HG02798 (cell line): Measurements from ENCODE around the gene TNFRSF19.

ENCODE experiments used
- ATAC-seq: cut with Tn5 transposase; IDR thresholded peaks from one replicate; pipeline ENCODE4 v1.9.1; 2021; ENCODE audit warnings: mild to moderate bottlenecking; ENCODE audit not compliant: unreplicated experiment, poor library complexity

Gene TNFRSF19

DNA sequence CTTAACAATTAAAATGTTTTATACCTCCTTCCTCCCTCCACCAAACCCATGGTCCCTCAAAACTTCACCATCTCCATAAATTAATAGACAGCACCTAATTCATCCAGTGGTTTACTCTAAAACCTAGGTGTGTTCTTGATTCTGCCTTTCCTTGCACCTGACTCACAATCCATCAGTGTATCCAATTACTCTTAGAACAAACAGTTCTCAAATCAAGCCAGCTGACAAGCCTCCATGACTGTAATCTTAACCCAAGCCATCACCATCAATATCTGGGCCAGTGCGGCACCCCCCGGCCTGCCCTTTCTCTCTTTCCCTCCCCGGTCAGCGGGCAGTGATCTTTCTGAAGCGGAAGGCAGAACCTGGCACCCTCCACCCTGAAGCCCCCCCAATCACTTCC, 75.6 kb downstream of the TNFRSF19 start:
- ATAC-seq = no peak

DNA sequence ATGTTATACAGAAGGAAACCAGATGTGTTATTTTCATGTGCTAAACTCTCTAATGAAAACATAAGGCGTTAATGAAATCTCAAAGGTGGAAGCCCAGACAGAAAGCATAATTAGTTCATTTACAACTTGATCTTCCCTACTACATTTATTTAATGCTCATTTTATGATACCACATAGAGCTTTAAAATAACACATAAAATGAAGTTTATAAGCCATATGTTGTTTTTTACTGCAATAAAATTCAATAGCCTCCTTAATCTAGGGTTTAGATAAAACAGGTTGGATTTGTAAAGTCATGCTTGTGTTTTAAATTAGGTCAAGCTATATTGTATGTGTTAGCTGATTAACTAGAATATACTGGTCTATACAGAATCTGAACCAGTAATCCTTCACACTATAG, 81.2 kb downstream of the TNFRSF19 start:
- no peak for ATAC-seq

DNA sequence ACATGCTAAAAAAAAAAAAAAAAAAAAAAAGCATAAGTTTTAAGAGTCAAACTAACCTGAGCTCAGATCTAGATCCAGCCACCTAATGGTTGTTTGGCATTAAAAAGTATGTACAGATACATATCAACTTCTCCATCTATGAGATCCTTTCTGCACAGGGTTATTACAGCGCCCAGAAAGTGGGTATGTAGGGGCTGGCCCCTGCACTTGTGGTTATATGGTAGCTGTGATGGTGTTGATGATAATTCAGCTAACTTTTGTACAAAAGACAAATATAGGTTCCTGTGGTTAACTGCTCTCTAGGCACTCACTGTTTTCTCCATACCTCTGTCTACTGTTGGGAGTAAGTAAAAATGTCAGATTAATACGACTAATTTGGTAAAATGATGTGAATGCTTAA, 81.7 kb downstream of the TNFRSF19 start:
- no peak for ATAC-seq

DNA sequence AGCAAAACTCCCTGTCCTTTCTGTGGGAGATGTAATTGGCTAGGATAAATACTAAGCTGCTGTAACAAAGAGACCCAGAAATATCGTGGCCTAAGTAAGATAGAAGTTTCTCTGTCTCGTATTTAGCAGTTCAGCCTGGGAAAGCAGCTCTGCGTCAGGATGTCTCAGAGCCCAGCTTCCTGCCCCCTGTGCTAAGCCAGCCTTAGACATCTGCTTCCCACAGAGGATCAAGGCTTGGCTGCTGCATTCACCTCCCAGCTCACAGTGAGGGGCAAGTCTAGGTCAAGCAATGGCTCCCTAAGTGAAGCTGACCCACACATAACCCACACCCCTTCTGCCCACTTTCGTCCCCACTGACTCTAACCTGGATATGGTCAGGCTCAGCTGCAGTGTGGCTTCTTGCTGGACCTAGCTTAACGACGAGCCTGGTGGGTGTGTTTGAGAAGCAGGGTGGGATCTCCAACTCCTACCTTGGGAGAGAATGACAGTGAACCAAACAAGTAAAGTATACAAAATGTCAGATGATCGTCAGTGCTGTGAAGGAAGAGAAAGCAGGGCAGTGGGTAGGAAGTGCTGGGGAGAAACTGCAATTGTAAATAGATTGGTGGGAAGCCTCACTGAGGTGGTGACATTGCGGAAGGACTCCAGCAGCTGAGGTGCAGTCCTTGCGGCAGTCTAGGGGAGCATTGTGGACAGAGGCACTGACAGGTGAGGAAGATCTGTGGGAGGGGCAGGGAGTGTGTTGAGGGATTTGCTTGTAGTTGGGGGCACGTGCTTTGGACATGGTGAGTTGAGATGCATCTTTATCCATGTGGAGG, 82.9 kb downstream of the TNFRSF19 start:
- no peak for ATAC-seq

DNA sequence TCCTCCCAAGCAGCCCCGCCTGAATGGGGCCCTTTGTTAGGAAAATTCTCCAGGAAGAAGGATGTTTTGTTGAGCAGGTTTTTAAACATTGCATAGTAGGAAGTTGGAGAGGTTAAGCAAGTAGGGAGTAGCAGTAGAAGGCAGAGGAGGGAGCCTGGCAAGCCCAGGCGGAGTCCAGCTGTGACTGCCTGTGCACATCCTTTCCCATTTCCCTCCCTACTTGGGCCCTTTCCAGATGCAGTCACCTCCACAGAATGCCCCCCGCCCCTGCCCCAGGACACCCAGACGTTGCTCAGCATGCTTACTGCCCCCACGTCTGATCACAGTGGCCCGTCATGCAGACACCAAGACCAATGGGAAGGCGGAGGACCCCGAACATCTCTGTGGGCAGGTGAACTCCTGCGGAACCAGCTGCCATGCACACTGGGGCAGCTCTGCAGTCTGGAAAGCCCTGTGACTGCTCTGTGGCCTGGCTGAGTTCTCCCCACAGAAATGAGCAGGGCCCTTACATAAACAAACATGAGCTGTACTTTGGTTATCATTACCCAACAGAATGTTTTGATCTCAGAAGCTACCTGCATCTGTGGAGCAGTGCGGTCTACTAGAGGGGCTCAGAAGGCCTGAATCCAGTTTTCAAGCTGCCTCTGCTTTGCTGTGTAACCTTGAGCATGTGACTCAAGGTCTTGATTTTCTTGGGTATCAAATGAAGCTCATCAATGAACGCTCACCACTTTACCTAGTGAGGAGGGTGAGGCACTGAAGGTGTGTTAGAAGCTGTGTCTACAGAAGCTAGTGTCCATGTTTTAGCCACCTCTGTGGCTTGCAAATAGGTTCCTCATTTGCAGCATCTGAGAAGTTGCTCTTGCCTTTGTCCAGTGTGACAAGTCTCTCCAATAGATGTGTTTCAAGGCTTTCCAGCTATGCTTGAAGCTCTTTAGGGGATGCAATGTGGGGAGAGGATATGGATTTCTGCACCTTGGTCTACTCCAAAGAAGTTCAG, 84.2 kb downstream of the TNFRSF19 start:
- ATAC-seq = no peak

DNA sequence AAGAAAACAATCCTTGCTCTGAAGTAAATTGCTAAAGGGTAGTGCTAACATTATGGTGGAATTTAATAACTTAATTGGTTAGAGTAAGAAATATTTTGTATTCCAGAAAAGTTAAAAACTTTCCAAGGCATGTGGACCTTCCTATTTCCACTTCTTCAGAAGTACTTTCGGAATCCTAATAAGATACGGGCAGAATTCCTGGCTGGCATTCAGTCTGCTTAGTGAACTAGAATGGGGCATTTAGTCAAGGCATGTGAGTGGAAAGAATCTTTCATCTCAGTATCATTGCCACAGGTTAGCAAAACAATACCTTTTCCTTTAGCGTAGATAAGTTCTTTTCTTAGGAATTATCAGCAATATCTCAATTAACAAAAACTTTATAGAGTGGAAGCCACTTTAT, 85.1 kb downstream of the TNFRSF19 start:
- no peak for ATAC-seq

DNA sequence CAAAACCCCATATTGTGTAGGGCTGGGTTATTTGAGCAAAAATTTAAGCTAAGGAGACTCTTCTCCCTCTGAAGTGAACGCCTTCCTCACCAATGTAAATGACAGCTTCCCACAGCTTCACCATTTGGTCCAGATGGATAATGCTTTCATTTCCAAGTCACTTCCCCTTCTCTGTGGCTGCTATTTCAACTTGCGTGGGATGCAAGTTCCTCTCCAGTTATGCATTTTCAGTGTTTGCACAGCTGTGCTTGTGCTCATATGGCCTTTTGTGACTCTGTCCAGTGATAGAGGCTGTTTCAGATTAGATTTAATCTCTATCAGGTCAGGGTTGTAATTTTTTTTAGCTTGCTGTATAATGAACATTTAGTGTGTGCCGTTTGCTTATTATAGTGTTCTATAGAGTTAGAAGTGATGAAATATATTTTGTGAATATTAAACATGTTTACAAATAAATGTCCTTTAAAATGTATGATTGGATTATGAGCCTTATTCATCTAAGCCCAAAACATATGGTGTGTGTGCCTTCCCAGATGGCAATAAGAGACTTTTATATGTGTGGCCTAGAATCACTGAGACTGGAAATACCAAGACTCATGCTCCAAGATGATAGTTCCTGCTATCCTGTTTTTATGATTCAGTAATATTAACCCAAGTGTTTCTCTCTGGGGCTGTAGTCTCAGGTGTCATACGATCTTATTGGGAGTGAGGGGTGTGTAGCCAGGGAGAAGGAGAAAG, 86.6 kb downstream of the TNFRSF19 start:
- no peak for ATAC-seq

DNA sequence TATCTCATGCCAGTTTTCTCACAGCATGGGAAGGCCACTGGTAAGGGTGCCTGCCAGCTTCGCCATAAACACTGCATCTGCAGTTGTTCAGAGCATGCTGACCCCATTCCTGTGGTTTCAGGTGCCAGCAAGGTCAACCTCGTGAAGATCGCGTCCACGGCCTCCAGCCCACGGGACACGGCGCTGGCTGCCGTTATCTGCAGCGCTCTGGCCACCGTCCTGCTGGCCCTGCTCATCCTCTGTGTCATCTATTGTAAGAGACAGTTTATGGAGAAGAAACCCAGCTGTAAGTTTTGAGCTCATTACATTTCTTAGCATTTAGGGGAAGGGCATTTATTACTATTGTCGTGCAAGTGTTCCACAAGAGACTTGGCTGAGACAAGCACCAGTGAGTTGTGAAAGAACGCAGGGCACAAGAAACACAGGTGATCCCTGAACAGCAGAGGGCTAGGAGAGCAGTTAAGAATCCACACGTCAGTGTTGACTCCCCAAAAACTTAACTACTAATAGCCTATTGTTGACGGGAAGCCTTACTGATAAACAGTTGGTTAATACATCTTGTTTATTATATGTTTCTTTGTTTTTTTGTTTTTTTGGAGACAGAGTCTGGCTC, 88.8 kb downstream of the TNFRSF19 start:
- ATAC-seq = no peak

DNA sequence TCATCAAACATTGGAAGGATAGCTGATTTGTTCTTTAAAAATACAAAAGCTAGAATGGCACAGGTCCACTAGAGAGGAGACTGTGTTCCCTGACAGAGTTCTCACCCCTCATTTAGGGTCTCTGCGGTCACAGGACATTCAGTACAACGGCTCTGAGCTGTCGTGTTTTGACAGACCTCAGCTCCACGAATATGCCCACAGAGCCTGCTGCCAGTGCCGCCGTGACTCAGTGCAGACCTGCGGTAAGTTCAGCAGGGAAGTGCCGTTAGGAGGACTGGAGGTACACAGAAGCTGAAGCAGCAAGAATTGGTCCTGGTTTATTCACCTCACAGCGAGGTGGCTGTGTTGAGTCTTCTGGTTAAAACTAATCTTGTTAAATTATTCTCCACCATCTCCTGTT, 90.0 kb downstream of the TNFRSF19 start:
- no peak for ATAC-seq

DNA sequence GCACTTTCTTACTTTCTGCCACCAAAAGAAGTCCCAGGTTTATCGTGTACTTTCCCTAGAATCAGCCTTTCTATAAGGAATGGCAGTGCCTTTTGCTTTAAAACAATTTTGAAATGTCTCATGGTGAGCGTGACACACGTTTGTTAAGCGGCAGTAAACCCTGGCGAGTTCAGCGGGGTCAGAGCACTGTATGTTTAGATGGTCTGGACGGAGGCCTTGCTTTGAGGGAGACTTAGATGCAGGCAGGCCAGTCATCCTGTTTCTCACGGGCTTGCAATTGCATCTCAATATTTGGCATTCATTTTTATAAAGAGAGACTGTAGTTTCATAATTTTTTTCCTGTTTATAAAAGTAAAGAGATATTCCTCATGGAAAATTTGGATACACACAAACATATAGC, 96.4 kb downstream of the TNFRSF19 start:
- no peak for ATAC-seq

DNA sequence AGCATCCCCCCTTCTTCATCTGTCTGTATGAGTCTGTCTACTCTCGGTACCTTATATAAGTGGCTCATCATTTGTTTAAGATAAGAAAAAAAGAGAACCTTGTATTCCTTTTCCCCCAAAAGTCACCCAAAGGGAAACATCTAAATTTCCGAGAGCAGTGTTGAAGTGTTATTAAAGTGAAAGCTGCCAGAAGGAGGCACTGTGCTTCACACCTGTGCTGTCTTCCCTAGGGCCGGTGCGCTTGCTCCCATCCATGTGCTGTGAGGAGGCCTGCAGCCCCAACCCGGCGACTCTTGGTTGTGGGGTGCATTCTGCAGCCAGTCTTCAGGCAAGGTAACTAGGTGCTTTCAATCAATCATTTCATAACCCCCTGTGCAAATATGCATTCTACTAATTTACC, 97.5 kb downstream of the TNFRSF19 start:
- ATAC-seq = no peak

DNA sequence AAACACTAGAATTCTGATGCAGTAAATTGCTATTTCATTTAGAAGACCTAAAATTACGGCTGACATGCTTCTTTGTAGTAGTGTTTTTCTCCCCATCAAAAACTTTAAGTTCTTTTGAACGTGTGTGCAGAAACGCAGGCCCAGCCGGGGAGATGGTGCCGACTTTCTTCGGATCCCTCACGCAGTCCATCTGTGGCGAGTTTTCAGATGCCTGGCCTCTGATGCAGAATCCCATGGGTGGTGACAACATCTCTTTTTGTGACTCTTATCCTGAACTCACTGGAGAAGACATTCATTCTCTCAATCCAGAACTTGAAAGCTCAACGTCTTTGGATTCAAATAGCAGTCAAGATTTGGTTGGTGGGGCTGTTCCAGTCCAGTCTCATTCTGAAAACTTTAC, 98.3 kb downstream of the TNFRSF19 start:
- no peak for ATAC-seq

DNA sequence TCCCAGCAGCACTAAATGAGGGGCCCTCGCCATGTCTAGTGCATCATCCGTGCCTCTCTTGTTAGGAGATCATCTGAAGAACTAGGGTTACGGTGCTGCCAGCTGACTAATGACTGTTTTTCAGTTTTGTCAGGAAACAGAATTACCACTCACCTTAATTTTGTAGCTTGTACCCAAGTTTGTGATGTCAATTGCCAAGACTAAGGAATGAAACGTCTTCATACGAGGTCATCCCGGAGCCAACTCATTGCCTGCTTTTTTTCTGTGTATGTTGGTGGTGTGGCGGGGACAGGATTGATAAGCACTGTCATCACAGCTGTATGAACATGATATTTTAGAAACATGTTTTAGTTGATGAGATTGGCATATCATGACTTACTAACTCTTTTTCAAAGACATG, 100.6 kb downstream of the TNFRSF19 start:
- ATAC-seq = no peak

DNA sequence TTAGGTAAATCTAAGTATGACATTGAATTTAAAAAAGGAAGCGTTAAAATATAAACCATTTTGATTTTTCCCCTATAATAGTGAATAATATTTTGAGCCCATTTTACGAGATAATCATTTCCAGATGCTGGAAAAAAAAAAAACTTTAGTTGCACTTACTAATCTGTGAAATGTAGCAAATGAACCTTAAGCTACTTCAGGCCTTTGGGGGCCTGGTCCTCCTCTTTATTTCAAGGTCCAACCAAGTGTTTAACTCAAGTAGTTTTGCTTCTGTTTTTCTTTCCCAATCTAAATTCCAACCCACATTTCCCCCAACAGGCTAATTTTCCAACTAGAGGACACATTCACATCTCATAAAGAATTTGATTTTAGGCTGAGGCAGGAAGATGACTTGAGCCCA, 101.2 kb downstream of the TNFRSF19 start:
- no peak for ATAC-seq

DNA sequence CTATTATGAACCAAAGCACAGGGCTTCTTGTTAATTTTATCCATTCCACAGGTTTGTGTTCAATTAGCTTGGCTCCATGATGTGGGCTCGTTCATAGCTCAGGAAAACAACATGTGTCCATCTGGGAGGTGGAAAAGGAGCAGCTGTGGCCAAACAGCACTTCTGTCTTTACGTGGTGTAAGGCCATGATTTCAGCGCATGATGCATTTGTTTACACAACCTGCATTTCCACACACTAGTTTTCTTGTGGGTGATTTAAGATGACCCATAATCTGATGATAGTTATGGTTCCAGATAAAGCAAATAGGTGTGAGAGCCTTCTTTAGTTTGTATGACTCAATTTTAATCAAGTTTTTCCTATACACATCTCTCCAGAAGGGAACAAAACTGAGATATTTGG, 101.7 kb downstream of the TNFRSF19 start:
- ATAC-seq = no peak

DNA sequence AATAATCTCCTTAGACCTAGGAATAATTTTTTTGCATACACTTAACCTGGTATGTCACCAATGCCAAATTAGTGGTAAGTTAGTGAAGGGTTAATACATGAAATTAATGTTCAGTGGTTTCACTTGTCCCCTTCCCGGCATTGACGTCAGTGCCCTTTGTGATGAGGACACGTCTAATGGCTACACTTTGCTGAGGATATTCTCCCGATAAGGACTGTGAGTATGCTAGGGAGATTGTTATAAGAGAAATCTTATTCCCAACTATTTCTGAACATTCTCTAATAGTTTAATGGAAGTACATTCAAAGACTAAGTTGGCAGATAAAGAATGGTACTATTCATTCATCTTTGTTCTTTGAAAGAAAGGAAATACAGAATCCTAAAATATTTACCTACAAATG, 102.4 kb downstream of the TNFRSF19 start:
- ATAC-seq = no peak

DNA sequence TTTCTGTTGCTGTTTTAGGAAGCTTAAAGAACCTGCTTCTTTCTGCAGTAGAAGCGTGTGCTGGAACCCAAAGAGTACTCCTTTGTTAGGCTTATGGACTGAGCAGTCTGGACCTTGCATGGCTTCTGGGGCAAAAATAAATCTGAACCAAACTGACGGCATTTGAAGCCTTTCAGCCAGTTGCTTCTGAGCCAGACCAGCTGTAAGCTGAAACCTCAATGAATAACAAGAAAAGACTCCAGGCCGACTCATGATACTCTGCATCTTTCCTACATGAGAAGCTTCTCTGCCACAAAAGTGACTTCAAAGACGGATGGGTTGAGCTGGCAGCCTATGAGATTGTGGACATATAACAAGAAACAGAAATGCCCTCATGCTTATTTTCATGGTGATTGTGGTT, 103.1 kb downstream of the TNFRSF19 start:
- ATAC-seq = no peak

DNA sequence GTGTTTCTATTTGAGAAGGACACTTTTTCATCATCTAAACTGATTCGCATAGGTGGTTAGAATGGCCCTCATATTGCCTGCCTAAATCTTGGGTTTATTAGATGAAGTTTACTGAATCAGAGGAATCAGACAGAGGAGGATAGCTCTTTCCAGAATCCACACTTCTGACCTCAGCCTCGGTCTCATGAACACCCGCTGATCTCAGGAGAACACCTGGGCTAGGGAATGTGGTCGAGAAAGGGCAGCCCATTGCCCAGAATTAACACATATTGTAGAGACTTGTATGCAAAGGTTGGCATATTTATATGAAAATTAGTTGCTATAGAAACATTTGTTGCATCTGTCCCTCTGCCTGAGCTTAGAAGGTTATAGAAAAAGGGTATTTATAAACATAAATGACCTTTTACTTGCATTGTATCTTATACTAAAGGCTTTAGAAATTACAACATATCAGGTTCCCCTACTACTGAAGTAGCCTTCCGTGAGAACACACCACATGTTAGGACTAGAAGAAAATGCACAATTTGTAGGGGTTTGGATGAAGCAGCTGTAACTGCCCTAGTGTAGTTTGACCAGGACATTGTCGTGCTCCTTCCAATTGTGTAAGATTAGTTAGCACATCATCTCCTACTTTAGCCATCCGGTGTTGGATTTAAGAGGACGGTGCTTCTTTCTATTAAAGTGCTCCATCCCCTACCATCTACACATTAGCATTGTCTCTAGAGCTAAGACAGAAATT, 103.8 kb downstream of the TNFRSF19 start:
- no peak for ATAC-seq

DNA sequence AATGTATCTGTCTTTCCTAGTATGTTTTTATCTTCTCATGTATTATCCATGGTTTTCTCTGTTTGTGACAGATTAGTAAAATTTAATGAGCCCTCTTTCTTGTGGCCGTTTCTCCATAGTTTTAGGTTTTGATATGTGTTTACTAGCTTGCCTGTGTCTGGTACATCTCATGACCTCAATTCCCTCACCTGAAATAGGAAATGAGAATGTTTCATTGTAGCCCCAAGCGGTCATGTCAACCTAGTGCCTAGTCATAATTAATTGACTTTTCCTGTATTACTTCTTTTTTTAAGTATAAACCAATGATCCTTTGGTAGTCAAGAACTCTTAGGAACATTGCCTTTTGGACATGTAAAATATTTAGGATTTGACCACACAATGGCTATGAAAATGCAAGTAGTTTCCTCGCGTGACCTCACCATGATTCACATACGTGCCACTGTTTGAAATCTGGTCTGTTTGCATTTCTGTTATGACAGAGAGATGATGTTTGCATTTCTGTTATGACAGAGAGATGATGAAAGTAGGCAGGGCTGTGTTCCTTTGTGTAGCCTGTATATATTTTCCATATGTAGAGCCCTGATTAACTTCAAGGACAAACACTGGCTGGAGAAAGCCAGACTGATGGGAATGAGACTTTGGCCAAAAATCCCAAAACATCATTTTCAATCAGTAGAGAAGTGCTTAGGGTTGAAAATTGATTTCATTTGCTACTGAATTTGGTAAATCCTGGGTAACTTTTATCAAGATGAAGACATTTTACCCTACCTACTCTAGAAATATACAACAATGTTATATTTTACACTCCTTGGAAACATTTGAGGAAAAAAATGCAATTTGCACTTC, 104.8 kb downstream of the TNFRSF19 start:
- no peak for ATAC-seq
